Stimulated activated CD8-positive, alpha-beta memory T cell treated with anti-CD3 and anti-CD28 coated beads, Interleukin-15, amount 100 ng/mL, for 48 hours (primary cell): Measurements from ENCODE around the gene WDR1.
A peak's percentile ranks its signal among the peaks of the same experiment; 100 is the strongest.

Source experiments
- DNase-seq, 2 donors: peaks; one replicate each; pipeline ENCODE4 v3.0.0-alpha.2; 2020; ENCODE audit warnings: low read depth in 2 of 2

Gene WDR1

GRCh38 chr4:10099499-10100325 lies 16.9 kb downstream of the WDR1 start:
- DNase-seq, result no peak

DNA sequence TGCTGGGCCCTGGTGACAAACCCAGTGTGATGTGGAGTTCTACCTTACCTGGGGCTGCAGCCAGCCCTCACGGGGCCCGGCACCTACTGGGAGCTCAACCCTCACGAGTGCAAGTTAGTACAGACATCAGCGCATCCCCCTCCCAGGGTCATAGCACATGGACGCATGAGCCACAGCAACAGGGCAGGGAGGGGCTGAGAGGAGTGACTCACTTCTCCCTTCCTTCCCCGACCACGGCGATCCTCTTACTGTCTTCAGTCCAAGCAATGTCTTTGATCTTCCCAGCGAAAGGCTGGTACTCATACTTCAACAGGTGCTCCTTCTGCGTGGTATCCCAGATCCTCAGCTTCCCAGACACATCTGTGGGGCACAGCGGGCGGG lies 17.8 kb downstream of the WDR1 start:
- no peak for DNase-seq

DNA sequence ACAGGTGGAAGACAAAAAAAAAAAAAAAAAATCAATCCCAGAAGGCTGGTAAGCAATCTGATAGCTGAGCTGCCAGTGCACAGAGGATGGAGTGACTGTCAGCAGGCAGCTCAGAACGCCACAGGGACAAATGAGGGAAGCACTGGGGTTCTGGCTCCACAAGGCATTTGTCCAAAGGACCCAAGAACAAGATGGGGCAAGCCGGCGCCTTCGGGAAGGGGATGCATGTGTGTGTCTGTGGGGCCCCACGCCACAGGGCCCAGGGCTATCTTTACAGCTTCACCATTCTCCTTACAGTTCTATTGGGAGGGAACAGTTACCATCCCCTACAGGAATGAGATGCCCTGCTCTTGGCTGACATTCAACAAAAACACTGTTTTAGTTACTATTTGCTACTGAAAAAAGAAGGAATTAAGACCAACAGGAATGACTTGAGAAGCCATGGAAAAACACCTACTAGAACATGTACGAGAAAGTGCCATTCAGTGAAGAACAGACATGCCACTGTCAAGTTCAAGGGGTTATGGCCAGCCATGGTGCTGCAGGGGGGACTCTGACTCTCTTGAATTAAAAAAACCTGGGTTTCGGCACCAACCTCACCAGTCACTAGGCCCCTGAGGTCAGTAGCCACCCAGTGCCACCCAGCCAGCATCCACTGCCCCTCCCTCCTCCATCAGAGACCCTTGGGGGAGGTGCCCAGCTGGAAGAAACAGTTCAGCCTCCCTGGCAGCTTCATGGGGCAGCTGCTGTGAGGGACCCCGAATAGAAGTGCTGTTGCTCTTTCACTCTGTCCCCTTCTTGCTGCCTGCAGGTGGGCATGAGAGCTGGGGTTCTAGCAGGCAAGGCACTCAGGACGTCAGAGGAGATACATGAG lies 18.5 kb downstream of the WDR1 start:
- no peak for DNase-seq

DNA sequence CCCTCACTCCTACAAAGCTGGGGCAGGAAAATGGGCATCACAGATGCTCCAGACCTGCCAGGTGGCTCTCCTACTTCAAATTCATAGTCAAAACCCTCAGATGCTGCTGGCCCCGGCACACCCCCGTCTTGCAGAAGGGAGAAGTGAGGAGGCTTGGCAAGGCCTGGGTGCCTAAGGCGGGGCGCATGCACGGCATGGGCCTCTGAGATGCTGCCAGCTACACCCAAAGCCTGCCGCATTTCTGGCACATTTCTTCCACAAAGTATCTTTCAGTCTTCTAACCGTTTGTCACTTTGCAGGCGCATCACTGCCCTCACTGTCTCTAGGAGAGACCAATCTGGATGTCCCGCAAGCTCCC lies 19.6 kb downstream of the WDR1 start:
- DNase-seq, result no peak

DNA sequence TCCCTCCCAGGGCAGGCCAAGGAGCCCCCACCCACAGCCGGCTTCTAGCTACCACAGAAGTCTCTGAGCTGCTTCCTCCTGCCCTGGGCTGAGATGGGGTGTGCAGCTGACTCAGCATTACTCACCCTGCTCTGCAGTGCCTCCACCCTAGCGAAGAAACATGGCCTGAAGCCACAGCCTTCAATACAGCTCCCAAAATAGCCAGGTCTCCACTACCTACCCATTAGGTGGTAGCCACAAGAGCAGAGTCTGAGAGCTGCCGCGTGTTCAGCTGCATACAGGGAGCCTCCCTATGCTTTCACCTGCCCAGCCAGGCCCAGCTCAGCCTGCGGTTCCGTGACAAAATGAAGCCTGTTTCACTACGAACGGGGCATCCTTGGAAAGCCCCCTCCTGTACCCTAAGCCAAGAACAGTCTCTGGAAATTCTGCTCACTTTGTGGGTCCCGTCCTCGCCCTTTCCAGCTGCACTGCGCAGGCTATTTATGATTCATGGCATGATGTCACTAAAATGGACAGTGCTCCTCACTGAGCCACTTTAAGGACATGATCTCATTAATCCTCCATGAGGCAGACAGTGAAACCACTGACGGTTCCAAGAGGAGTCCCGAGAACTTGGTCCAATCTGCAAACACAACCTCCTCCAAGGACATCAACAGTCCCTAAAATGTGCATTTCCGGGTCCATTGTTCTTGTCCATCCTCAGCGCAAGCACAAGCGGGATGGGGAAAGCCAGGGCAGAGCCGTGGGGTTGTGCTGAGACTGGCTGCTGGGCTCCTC lies 20.2 kb downstream of the WDR1 start:
- DNase-seq, result peak; percentile 81 to 82

DNA sequence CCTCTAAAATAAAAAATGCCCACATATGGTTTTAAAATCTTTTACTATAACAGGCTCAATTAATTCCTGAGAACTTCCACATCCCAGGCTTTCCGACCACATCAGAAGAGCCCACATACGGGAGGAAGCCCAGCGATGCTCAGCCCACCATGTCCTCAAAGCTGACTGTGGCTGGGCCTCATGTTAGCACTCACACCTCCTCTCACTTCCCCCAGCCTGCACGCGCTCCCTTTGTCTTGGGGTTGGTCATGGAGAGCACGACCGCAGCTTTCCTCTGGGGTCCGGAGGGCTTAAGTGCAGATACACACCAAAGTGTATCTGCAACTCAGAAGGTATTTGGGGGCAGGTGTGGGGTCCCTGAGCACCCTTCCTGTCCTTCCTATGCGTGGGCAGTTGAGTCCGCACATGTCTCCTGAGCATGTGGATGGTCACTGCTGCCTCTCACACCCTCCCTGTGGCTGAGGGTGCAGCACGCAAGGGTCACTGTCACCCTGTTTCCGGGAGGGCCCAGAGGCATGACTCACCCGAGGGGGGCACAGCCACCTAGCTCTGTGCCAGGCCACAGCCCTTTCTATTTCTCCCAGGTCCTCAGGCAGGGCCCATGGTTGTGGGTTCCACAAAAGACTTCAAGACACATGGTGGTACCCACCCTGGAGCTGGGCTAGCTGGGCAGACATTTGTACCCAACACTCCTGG lies 21.2 kb downstream of the WDR1 start:
- DNase-seq, result peak in 1 of 2 donors; percentile 46

- no peak for DNase-seq
These were observed 21.8 kb downstream of the WDR1 start for GRCh38 chr4:10094841-10095240.

GRCh38 chr4:10093801-10094552 lies 22.6 kb downstream of the WDR1 start:
- DNase-seq, result peak in 1 of 2 donors; percentile 40

GRCh38 chr4:10093271-10093621 lies 23.4 kb downstream of the WDR1 start:
- DNase-seq, result no peak

GRCh38 chr4:10092481-10093270 lies 23.9 kb downstream of the WDR1 start:
- DNase-seq, result no peak

GRCh38 chr4:10091531-10092181 lies 24.9 kb downstream of the WDR1 start:
- DNase-seq, result no peak

DNA sequence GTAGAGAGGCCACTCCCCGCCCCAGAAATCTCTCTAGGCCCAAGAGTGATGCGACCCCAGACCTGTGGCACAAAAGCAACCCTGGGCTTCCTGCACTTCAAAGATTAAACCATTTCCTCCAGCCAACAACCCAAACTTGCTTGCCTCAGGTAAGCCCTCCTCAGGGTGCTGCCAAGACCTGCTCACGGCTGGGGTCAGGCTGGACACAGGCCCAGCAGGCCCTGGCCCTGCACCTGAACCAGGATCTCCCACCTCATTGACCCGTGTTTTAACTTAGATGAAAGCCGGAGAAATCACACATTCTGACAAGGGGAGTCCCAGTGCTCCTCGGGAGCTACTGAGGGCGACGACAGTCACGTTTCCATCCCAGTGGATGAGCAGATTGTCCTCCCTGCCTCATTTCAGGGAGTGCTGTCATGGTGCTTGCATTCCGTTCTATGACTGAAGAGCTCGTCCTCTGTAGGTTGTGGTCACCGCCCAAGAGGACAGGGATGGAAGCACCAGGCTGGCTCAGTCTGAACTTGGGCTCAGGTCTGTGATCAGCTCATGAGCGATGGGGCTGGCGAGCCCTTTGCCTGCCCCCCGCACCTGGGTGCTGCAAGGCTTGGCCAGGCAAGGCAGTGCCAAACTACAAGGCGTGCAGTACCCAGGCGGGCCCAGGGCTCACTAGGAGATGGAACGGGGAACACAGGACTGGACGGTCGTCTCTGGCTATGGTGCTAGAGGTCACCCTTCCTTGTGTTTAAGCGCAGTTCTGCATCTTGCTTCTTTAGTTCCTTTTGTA lies 25.9 kb downstream of the WDR1 start:
- DNase-seq, result no peak

GRCh38 chr4:10089346-10089745 lies 27.3 kb downstream of the WDR1 start:
- no peak for DNase-seq

- DNase-seq, result no peak
These were observed 28.2 kb downstream of the WDR1 start for GRCh38 chr4:10088135-10089010.

DNA sequence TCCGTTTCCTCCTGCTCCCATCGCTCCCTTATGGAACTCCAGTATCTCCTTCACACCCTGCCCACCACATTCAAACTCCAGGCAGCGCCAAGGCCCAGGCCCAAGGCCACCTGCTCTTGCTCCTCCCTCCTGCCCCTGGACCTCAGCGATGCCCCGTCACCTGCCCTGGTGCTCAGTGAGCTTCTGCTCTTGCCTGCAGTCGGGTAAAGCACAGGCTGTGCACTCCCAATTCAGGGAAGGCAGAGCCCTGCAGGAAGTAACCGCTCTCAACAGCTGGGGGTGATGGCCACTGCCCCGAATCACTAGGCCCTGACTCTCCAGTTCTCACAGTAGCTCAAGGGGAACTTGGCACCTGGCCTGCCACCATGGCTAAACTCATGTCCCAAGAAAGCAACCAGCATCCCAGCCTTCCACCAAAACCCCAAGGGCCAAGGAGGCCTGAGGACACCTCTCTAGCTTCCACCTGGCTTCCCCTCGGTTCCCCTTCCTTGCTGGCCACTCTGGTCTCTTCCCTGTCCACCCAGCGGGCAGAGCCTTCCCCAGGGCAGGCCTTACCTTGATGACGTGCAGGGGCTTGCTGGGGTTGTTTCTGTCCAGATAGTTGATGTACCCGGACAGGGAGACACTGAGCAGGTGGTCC lies 29.3 kb downstream of the WDR1 start:
- no peak for DNase-seq

DNA sequence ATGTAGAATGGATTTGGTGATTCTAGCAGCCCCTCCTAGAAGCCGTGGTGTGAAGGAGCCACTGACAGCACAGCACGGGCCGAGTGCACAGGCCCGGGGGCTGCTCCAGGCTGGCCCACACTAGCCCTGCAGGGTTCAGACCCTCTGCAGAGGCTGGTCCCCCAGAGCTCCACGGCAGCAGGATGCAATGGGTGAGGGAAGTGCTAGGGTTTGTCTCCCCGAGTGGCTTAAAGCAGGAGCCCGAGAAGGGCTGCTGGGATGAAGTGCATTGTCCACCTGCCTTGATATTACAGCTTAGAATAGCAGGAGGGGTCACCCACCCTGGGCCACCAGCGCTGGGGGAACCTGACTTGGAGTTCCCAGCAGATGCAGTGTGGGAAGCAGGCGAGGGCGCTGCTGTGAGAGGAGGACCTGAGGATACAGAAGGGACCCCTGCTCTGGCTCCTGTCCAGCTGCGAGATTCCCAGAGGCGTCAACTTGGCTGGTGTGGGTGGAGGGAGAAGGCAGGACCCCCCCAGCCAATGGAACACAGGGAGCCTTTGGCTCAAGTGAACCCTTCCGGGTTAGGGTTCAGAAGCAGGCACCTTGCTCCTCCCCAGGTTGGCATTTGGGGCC lies 30.0 kb downstream of the WDR1 start:
- no peak for DNase-seq
